Dermis microvascular lymphatic vessel endothelial cell (primary cell): ENCODE results near the gene HLCS. TPM values are rescaled to one million over a fixed set of nuclear protein-coding genes. Genes with fewer than 3 reads are reported as not detected.
"Not testable (repeated sequence)": the region's sequence is repeated elsewhere in the genome, so short reads cannot be mapped to it uniquely, and the experiment has no call there.

Source experiments
- DNase-seq, 2 donors: peaks; one replicate each; pipeline versions ENCODE4 v3.0.0 to v3.0.0-alpha.2; 2010; ENCODE audit warnings: low read depth in 2 of 2
- total RNA-seq: library from RNA; depleted of rRNA; stranded (reverse); fragments of >200 nt; gene quantifications from 2 replicates; pipeline ENCODE4 v1.2.1, GENCODE V29; 2014

Gene HLCS
- total RNA-seq, 1 donor from 2014 or later, result 16.4 TPM

GRCh38 chr21:36850372-36850771 is 116.1 kb downstream of the HLCS start:
- no peak for DNase-seq

DNA sequence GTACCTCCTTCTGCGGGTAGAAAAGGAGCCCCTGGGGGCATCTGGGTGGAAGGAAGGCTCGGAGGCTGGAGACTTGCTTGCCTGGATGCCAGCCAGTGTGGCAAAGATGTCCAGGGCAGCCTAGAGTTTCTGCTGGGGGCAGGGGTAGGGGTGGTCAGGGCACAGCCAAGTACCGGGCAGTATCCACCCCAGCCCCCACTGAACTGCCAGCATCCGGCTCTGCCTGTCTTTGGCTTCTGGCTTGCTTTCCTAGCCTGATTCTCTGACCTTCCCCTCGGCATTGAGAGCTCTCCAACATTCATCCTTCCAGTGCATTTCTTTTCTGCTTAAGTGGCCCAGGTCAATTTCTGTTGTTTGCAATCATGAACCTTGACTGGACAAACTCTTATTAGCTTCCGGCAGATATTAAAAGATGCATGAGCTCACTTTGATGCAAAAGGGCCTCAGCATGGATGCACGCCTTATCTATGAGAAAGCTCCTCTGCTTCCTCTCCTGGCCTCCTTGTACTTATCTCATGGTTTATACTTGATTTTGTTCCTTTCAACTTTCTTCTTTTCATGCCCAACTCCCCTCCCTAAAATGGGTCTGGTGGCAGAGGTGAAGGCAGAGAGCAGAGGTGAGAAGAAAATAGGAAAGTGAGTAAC is 116.9 kb downstream of the HLCS start:
- DNase-seq, result no peak

- DNase-seq, result no peak
Measured at GRCh38 chr21:36848730-36849274, 117.7 kb downstream of the HLCS start.

DNA sequence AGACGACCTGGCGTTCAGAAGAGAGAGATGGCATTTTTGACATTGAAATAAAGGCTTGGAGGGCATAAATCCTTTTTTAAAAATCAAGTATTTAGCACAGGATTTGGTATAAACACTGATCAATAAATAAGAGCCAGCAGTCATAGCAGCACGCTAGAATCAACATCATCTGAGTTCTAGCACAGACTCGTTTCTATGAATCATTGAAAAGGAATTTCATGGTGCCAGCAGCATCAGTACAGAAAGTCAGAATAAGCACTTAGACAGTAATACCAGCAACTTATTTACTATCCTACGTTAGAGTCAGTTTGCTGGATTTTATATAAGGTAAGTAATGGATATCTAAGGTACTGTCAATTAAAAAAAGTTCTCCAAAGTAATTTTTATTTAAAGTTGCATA is 119.3 kb downstream of the HLCS start:
- DNase-seq, result peak; percentile 40 to 78

GRCh38 chr21:36846631-36847030 is 119.8 kb downstream of the HLCS start:
- DNase-seq, result no peak

DNA sequence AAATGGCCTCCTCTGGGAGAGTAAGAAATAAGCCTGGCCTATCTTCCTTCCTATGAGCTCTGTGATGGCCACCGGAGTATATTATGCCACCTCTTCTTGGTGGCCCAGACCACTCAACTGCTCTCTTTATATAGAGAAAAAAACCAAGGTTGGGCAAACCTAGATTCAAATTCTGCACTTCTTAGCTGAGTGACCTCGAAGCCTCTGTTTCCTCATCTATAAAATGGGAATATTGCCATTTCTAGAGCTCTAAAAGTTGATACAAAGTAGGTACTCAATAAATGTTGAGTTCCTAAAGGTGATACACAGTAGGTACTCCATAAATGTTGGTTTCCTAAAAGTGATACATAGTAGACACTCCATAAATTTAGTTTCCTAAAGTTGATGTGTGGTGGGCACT is 120.7 kb downstream of the HLCS start:
- no peak for DNase-seq

GRCh38 chr21:36845070-36845469 is 121.4 kb downstream of the HLCS start:
- peak in 1 of 2 donors; percentile 45 for DNase-seq

- DNase-seq, result no peak
Measured at GRCh38 chr21:36841866-36842265, 124.6 kb downstream of the HLCS start.

DNA sequence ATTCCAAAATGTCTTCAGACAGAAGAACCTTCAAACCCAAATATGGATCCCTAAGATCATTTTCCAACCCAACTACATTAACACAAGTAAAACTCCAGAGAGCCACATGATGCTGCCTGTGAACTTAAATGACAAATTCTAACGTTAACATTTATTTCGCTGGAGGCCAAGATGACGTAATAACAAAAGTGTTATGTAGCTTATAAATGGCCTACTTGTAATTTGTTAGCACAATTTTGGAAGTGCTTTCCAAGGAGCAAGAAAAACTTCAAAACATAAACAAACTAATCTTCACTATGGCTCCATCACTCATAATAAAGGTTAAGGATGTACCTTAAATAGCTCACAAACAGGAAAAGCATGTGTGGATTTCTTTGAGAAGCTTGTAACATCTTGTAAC is 126.7 kb downstream of the HLCS start:
- no peak for DNase-seq

- DNase-seq, result no peak
Measured at GRCh38 chr21:36839123-36839522, 127.3 kb downstream of the HLCS start.

GRCh38 chr21:36835383-36835795 is 131.1 kb downstream of the HLCS start:
- DNase-seq, result no peak

- no peak for DNase-seq
Measured at GRCh38 chr21:36834192-36834591, 132.3 kb downstream of the HLCS start.

GRCh38 chr21:36830100-36830499 is 136.4 kb downstream of the HLCS start:
- DNase-seq, result no peak

GRCh38 chr21:36828891-36829515 is 137.5 kb downstream of the HLCS start:
- no peak for DNase-seq

- no peak for DNase-seq
Measured at GRCh38 chr21:36828208-36828607, 138.3 kb downstream of the HLCS start.

DNA sequence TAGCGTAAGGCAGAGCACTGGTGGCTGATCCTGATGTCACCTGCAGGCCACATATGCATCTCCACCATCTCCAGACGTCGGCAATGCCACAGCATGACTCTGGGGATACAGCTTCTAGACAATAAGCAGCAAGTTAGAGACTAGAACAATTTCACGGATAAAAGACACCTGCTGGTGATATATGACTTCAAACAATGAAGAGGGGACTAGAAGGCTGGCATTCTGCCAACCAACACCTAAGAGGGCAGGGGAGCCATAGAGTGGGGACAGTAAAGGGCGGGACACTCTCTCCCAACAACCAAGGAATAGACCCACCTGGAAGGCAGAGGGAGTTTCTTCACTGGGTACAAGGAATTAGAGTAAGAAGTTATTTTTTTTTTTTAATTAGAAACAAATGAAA is 140.8 kb downstream of the HLCS start:
- DNase-seq, result no peak

DNA sequence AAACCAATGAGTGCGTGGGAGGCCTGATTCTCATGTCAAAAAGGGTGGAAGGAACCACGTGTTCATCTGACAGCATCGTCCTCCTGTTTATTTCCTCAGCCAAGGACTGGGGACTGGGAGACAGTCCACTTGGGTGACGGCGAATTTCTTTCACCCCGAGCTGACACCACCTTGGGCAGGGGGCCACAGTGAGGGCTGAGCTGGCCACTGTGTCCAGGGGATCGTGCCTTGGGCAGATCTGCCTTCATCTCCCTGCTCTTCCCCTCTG is 145.5 kb downstream of the HLCS start:
- no peak for DNase-seq

DNA sequence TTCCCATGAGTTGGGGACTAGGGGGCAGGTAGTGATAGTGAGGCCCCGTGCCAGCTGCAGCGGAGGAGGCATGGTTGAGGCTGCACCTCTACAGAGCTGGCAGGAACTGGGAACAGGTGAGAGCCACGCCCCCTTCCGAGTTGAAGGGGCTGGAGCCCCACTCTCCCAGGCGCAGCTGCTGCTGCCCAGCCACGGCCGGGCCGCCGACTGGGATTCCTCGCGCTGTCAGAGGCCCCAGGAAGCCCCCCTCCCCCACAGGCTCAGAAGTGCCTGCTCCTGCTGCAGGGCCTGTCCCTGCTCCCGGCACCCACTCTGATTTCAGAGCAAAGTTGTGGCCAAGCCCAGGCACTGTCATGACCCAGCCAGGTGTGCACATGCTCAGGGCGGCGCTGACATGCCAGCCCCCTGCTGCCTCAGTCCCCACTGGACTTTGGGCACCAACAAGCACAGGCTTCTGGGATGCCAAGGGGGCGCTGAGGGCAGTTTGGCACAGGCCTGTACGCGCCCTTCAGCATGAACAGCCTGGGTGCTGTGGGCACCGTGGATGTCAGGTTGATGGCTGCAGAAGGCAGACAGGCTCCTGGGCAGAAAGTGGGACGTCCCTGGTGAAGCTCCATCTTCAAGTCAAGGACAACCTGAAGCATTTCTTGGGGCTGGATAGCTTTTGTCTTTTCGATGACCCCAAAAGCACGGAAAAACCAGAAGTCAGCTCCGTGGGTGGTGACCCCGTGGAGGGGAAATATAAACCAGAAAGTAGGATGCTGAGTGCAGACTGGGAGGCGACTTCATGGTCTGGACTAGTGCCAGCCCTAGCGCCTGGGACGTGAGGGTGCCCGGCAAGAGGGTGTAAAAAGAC is 146.1 kb downstream of the HLCS start:
- DNase-seq, result no peak

DNA sequence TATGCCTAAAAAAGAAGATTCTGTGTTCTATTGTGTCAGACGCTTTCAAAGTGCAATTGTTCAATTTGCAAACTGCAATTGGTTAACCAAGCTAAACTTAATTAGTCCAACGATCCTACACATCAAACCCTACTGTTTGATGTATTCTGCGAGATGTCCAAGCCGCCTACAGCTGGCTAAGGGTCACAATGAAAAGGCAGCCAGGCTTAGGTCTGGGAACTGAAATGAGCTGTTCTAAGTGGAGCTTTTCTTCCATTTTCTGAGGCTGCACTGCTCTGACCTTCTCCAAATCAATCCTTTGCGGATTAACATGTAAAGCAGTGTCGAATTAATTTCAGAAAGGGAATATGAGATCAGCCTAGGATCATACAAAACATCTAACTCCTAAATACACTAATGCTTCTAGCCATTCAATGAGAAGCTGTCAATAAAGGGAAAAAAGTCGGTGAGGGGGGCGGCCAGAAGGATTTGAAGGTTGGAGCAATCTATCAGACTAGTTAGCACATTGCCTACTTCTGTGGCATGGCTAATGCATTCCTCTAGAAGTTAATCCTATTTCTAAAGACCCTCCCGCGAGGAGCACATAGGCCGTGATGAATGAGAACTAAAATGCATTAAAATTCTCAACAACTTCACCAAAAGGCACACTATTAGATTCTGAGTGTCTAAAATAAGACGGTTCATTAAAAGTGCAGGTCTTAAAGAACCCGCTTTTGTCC is 148.6 kb downstream of the HLCS start:
- DNase-seq, result no peak

- DNase-seq, result peak in 1 of 2 donors; percentile 39
Measured at GRCh38 chr21:36816561-36817130, 149.8 kb downstream of the HLCS start.

- not testable (repeated sequence) for DNase-seq
Measured at GRCh38 chr21:36816026-36816425, 150.4 kb downstream of the HLCS start.

DNA sequence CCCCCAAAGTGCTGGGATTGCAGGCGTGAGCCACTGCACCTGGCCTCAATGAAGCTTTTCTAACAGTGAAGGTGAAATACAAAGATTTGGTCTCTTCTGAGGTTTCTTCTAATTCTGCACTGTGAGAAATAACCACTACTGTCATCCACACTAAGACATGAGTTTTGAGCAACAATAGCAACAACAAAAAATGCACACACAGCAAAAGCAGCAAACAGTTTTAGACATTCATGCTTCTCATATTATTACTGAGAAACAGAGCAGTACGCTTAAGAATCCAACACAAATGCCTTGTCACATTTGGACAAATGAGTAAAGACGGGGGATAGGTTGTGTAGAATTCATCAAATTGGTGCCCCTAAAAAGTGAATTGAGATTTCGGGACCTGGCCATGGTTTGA is 151.2 kb downstream of the HLCS start:
- no peak for DNase-seq
